Measurements from ENCODE around the gene CEP95. TPM values are rescaled to one million over a fixed set of nuclear protein-coding genes. Genes with fewer than 3 reads are reported as not detected.

The CEP95 gene
- total and polyA plus RNA-seq, 2 of the 13 experiments (the other 11 are each of a cell fraction or from before 2014, with no cell fraction given): 65.9 to 68.8 TPM

DNA sequence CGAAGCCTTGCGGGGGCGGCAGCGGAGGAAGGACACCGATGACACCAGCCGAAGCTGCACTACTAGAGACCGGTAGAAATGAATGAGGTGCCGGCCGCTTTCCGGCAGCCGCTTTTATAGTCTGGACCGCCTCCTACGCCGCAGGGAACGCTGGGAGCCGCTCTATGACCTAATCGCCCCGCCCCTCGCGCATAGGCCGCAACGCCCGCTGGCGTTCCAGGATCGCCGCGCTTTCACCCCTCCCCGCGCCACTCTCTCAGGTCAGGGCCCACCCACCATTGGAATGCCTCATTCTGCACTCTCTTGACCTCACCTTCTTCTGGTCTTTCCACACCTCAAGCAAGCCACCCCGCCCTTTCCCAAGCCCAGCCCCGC, 589 bp upstream of the CEP95 start, which contains the start of gene DDX5 (continued):
- TF ChIP-seq, protein P1, sequence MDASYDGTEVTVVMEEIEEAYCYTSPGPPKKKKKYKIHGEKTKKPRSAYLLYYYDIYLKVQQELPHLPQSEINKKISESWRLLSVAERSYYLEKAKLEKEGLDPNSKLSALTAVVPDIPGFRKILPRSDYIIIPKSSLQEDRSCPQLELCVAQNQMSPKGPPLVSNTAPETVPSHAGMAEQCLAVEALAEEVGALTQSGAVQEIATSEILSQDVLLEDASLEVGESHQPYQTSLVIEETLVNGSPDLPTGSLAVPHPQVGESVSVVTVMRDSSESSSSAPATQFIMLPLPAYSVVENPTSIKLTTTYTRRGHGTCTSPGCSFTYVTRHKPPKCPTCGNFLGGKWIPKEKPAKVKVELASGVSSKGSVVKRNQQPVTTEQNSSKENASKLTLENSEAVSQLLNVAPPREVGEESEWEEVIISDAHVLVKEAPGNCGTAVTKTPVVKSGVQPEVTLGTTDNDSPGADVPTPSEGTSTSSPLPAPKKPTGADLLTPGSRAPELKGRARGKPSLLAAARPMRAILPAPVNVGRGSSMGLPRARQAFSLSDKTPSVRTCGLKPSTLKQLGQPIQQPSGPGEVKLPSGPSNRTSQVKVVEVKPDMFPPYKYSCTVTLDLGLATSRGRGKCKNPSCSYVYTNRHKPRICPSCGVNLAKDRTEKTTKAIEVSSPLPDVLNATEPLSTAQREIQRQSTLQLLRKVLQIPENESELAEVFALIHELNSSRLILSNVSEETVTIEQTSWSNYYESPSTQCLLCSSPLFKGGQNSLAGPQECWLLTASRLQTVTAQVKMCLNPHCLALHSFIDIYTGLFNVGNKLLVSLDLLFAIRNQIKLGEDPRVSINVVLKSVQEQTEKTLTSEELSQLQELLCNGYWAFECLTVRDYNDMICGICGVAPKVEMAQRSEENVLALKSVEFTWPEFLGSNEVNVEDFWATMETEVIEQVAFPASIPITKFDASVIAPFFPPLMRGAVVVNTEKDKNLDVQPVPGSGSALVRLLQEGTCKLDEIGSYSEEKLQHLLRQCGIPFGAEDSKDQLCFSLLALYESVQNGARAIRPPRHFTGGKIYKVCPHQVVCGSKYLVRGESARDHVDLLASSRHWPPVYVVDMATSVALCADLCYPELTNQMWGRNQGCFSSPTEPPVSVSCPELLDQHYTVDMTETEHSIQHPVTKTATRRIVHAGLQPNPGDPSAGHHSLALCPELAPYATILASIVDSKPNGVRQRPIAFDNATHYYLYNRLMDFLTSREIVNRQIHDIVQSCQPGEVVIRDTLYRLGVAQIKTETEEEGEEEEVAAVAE (CRISPR knock-in tag; IDR thresholded peaks at IDR 0.05; ENCODE audit: borderline replicate concordance): peak; percentile 45; the same call in 1 of the 2 replicates
- TF ChIP-seq TEAD2 (CRISPR knock-in tag; IDR thresholded peaks at IDR 0.05) (peak; percentile 65; the same call in 1 of the 2 replicates), POLR2AphosphoS5 (IDR thresholded peaks at IDR 0.05; ENCODE audit: low read depth, low read length) (peak; percentile 99), SKI (IDR thresholded peaks at IDR 0.05; ENCODE audit: partially characterized antibody) (no peak), NRL (CRISPR knock-in tag; IDR thresholded peaks at IDR 0.05; ENCODE audit: borderline replicate concordance) (no peak; the same call in 1 of the 2 replicates), TAF1 (CRISPR knock-in tag; IDR thresholded peaks at IDR 0.05) (peak; percentile 89), ZNF839 (CRISPR knock-in tag; IDR thresholded peaks at IDR 0.05; ENCODE audit: borderline replicate concordance) (no peak), NCOA5 (CRISPR knock-in tag; IDR thresholded peaks at IDR 0.05) (no peak), ZNF383 (CRISPR knock-in tag; IDR thresholded peaks at IDR 0.05; ENCODE audit: borderline replicate concordance) (no peak), SOX13 (IDR thresholded peaks at IDR 0.05) (0 out of 2 replicates have a peak, but pooled peaks have one; percentile 8), SOX13 (CRISPR knock-in tag; conservative IDR thresholded peaks at IDR 0.05 in 1 of 2, IDR thresholded peaks at IDR 0.05 in 1 of 2) (0 out of 4 replicates have a peak, but pooled peaks of 1 of the 2 experiments have one; percentile 15), ZSCAN20 (CRISPR knock-in tag; IDR thresholded peaks at IDR 0.05; ENCODE audit: borderline replicate concordance) (0 out of 2 replicates have a peak, but pooled peaks have one; percentile 18), PPARG (CRISPR knock-in tag; conservative IDR thresholded peaks at IDR 0.05) (no peak), KLF13 (CRISPR knock-in tag; IDR thresholded peaks at IDR 0.05) (peak; percentile 70; the same call in 1 of the 2 replicates), ZFYVE20 (CRISPR knock-in tag; IDR thresholded peaks at IDR 0.05; ENCODE audit: borderline replicate concordance, low read depth) (0 out of 2 replicates have a peak, but pooled peaks have one; percentile 56), ZNF343 (CRISPR knock-in tag; IDR thresholded peaks at IDR 0.05) (no peak), SMYD3 (CRISPR knock-in tag; IDR thresholded peaks at IDR 0.05) (no peak), ZNF652 (CRISPR knock-in tag; IDR thresholded peaks at IDR 0.05; ENCODE audit: borderline replicate concordance, low read depth) (no peak; the same call in 1 of the 2 replicates)
- TF ChIP-seq, protein P2, sequence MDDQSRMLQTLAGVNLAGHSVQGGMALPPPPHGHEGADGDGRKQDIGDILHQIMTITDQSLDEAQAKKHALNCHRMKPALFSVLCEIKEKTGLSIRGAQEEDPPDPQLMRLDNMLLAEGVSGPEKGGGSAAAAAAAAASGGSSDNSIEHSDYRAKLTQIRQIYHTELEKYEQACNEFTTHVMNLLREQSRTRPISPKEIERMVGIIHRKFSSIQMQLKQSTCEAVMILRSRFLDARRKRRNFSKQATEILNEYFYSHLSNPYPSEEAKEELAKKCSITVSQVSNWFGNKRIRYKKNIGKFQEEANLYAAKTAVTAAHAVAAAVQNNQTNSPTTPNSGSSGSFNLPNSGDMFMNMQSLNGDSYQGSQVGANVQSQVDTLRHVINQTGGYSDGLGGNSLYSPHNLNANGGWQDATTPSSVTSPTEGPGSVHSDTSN (CRISPR knock-in tag; IDR thresholded peaks at IDR 0.05; ENCODE audit: borderline replicate concordance): 0 out of 2 replicates have a peak, but pooled peaks have one; percentile 45
- TF ChIP-seq, protein P3, sequence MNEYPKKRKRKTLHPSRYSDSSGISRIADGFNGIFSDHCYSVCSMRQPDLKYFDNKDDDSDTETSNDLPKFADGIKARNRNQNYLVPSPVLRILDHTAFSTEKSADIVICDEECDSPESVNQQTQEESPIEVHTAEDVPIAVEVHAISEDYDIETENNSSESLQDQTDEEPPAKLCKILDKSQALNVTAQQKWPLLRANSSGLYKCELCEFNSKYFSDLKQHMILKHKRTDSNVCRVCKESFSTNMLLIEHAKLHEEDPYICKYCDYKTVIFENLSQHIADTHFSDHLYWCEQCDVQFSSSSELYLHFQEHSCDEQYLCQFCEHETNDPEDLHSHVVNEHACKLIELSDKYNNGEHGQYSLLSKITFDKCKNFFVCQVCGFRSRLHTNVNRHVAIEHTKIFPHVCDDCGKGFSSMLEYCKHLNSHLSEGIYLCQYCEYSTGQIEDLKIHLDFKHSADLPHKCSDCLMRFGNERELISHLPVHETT (CRISPR knock-in tag; conservative IDR thresholded peaks at IDR 0.05): no peak
- TF ChIP-seq, protein P4, sequence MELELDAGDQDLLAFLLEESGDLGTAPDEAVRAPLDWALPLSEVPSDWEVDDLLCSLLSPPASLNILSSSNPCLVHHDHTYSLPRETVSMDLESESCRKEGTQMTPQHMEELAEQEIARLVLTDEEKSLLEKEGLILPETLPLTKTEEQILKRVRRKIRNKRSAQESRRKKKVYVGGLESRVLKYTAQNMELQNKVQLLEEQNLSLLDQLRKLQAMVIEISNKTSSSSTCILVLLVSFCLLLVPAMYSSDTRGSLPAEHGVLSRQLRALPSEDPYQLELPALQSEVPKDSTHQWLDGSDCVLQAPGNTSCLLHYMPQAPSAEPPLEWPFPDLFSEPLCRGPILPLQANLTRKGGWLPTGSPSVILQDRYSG (CRISPR knock-in tag; IDR thresholded peaks at IDR 0.05): no peak

Measured in HepG2 (cell line).